Transverse colon (tissue), 4 donors: ENCODE results near the gene COL9A1. TPM values are rescaled to one million over a fixed set of nuclear protein-coding genes. Genes with fewer than 3 reads are reported as not detected.

ENCODE experiments used
- DNase-seq: peaks from one replicate; pipeline ENCODE4 v3.0.0-alpha.2; 2019
- H3K27ac ChIP-seq, 4 donors: fragments of 200-600 bp; sonication (generic); 2 replicates each; pipeline ENCODE4 v1.5.1; 2016 to 2018; ENCODE audit warnings: inconsistent platforms in 4 of 4
- H3K27me3 ChIP-seq: fragments of 200-600 bp; sonication (generic); 2 replicates; pipeline ENCODE4 v1.5.1; 2017; ENCODE audit warnings: inconsistent platforms
- H3K36me3 ChIP-seq, 4 donors: fragments of 200-600 bp; sonication (generic); 2 replicates each; pipeline ENCODE4 v1.5.1; 2017 to 2019; ENCODE audit warnings: inconsistent platforms in 4 of 4
- H3K4me1 ChIP-seq, 4 donors: fragments of 200-600 bp; sonication (generic); 2 replicates each; pipeline ENCODE4 v1.5.1; 2017 to 2020; ENCODE audit warnings: inconsistent platforms in 4 of 4
- H3K4me3 ChIP-seq, 4 donors: fragments of 200-600 bp; sonication (generic); 1 replicate in 1 of 4; 2 replicates in 3 of 4; pipeline versions ENCODE4 v1.5.1 to v1.6.1; 2017 to 2019; ENCODE audit warnings: inconsistent platforms in 4 of 4
- H3K9me3 ChIP-seq, 2 donors: fragments of 200-600 bp; sonication (generic); 2 replicates each; pipeline ENCODE4 v1.5.1; 2017 to 2019; ENCODE audit warnings: inconsistent platforms in 2 of 2
- EP300 ChIP-seq: sonication (generic); formaldehyde crosslinking; IDR thresholded peaks from one replicate; pipeline ENCODE4 v1.6.1; 2017; ENCODE audit warnings: antibody characterized with exemption, low read depth
- POLR2A ChIP-seq: fragments of 450-650 bp; IDR thresholded peaks from one replicate; pipeline ENCODE4 v1.6.1; 2016; ENCODE audit warnings: antibody characterized with exemption, mild to moderate bottlenecking, moderate library complexity
- POLR2AphosphoS5 ChIP-seq, 3 donors: sonication (generic); formaldehyde crosslinking; IDR thresholded peaks; one replicate each; pipeline ENCODE4 v1.6.1; 2016; ENCODE audit warnings: antibody characterized with exemption in 3 of 3
- WGBS, 2 donors: methylation state at CpG; one replicate each; pipeline ENCODE4 v1.1.5; 2018; ENCODE audit warnings: low coverage in 1 of 2; 5-methylcytosine and 5-hydroxymethylcytosine counted together
- in situ Hi-C, 4 donors: fragments of 200-750 bp; cut with MboI; loops; one replicate each; pipeline versions ENCODE4 v1.15.0 to v1.15.1; 2017; ENCODE audit warnings: low sequenced_read_pairs in 3 of 4, low pct_ligation_motif_present in 1 of 4, low pct_unique_long_range_greater_than_20kb in 1 of 4
- intact Hi-C: fragments of 100-400 bp; cut with DNase I; formaldehyde crosslinking; loops from one replicate; pipeline ENCODE4 v1.15.1; 2023; ENCODE audit warnings: low total_unique reads
- total RNA-seq, 4 donors: library from RNA; depleted of rRNA; stranded (reverse); fragments of >200 nt; gene quantifications; one replicate each; pipeline ENCODE4 v1.1.0, GENCODE V29; 2016
- TF ChIP-seq, protein P1 (sequence below), 5 experiments: fragments of 200-600 bp in 3 of 5; fragments of 450-650 bp in 2 of 5; sonication (generic) in 3 of 5; IDR thresholded peaks; 1 replicate in 2 of 5; 2 replicates in 3 of 5; pipeline ENCODE4 v1.5.1; 2016 to 2017; ENCODE audit warnings: antibody characterized with exemption in 5 of 5, inconsistent platforms in 3 of 5, mild to moderate bottlenecking in 2 of 5, moderate library complexity in 1 of 5

Gene COL9A1
- total RNA-seq, 4 donors from 2014 or later = 0.64 to 1.5 TPM; not detected in 2

- intact Hi-C loops = no loop called here
- no peak overlapping the region for H3K27ac ChIP-seq
- no peaks in the 10 kb centered on the region for H3K36me3 ChIP-seq
- TF ChIP-seq, protein P1, sequence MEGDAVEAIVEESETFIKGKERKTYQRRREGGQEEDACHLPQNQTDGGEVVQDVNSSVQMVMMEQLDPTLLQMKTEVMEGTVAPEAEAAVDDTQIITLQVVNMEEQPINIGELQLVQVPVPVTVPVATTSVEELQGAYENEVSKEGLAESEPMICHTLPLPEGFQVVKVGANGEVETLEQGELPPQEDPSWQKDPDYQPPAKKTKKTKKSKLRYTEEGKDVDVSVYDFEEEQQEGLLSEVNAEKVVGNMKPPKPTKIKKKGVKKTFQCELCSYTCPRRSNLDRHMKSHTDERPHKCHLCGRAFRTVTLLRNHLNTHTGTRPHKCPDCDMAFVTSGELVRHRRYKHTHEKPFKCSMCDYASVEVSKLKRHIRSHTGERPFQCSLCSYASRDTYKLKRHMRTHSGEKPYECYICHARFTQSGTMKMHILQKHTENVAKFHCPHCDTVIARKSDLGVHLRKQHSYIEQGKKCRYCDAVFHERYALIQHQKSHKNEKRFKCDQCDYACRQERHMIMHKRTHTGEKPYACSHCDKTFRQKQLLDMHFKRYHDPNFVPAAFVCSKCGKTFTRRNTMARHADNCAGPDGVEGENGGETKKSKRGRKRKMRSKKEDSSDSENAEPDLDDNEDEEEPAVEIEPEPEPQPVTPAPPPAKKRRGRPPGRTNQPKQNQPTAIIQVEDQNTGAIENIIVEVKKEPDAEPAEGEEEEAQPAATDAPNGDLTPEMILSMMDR (IDR thresholded peaks at IDR 0.05) = no peak
- TF ChIP-seq EP300 (no peak), POLR2AphosphoS5 (IDR thresholded peaks at IDR 0.05) (no peak), POLR2A (no peak)
- peaks cover 3 to 6% of the 10 kb centered on the region in 2 donors for H3K9me3 ChIP-seq
- in situ Hi-C loops = no loop called here
- H3K4me1 ChIP-seq = peaks cover 0 to 3% (median 0%) of the 10 kb centered on the region in 4 donors
- no peak overlapping the region for H3K4me3 ChIP-seq
- no peak for DNase-seq
- H3K27me3 ChIP-seq = no peaks in the 10 kb centered on the region
Measured at GRCh38 chr6:70338775-70339174, 35.9 kb upstream of the COL9A1 start.

GRCh38 chr6:70337743-70338105 is 34.8 kb upstream of the COL9A1 start:
- in situ Hi-C loops (no loop called here), intact Hi-C loops (no loop called here)
- no peaks in the 10 kb centered on the region for H3K27me3 ChIP-seq
- no peaks in the 10 kb centered on the region for H3K36me3 ChIP-seq
- H3K27ac ChIP-seq = no peak overlapping the region
- 71 to 73% methylated on average over 3 of the region's 3 CpGs for WGBS, 2 donors
- no peak for DNase-seq
- no peak for TF ChIP-seq POLR2A
- TF ChIP-seq EP300 = no peak
- TF ChIP-seq, protein P1 (IDR thresholded peaks at IDR 0.05) = no peak
- TF ChIP-seq POLR2AphosphoS5 (IDR thresholded peaks at IDR 0.05) = no peak
- peaks cover 3 to 6% of the 10 kb centered on the region in 2 donors for H3K9me3 ChIP-seq
- H3K4me1 ChIP-seq = peaks cover 0 to 3% (median 0%) of the 10 kb centered on the region in 4 donors
- H3K4me3 ChIP-seq = no peak overlapping the region

- TF ChIP-seq EP300 (no peak), POLR2A (no peak), POLR2AphosphoS5 (IDR thresholded peaks at IDR 0.05) (no peak)
- TF ChIP-seq, protein P1 (IDR thresholded peaks at IDR 0.05) = no peak
- no peak overlapping the region for H3K4me3 ChIP-seq
- H3K27ac ChIP-seq = no peak overlapping the region
- 44 to 63% methylated on average over 4 to 7 of the region's 7 CpGs for WGBS, 2 donors
- H3K9me3 ChIP-seq = peaks cover 3 to 6% of the 10 kb centered on the region in 2 donors
- in situ Hi-C loops (no loop called here), intact Hi-C loops (no loop called here)
- no peaks in the 10 kb centered on the region for H3K36me3 ChIP-seq
- DNase-seq = no peak
- peaks cover 0 to 3% (median 0%) of the 10 kb centered on the region in 4 donors for H3K4me1 ChIP-seq
- no peaks in the 10 kb centered on the region for H3K27me3 ChIP-seq
Measured at GRCh38 chr6:70336996-70337742, 34.3 kb upstream of the COL9A1 start.

- no peaks in the 10 kb centered on the region for H3K27me3 ChIP-seq
- intact Hi-C loops = no loop called here
- in situ Hi-C loops = no loop called here
Measured at GRCh38 chr6:70327036-70327435, 24.2 kb upstream of the COL9A1 start.

More at GRCh38 chr6:70327036-70327435, 24.2 kb upstream of the COL9A1 start:
- WGBS, 2 donors = 68 to 77% methylated on average over 4 of the region's 4 CpGs
- no peak for DNase-seq
- no peak overlapping the region for H3K27ac ChIP-seq
- TF ChIP-seq EP300 (no peak), POLR2AphosphoS5 (IDR thresholded peaks at IDR 0.05) (no peak), POLR2A (no peak)
- TF ChIP-seq, protein P1 (IDR thresholded peaks at IDR 0.05) = no peak
- no peaks in the 10 kb centered on the region for H3K4me1 ChIP-seq
- no peaks in the 10 kb centered on the region for H3K9me3 ChIP-seq
- no peaks in the 10 kb centered on the region for H3K36me3 ChIP-seq
- no peak overlapping the region for H3K4me3 ChIP-seq
